Stimulated activated CD4-positive, alpha-beta T cell treated with anti-CD3 and anti-CD28 coated beads, Interleukin-15, amount 100 ng/mL, for 24 hours (primary cell): ENCODE results near the gene PRDM16.

Experiments
- DNase-seq: peaks from one replicate; pipeline ENCODE4 v3.0.0-alpha.2; 2020

PRDM16 gene

GRCh38 chr1:3056641-3057040 lies 12.4 kb upstream of the PRDM16 start:
- no peak for DNase-seq

- DNase-seq = no peak
These were observed 10.6 kb upstream of the PRDM16 start for GRCh38 chr1:3058263-3059030.

- no peak for DNase-seq
These were observed 8.9 kb upstream of the PRDM16 start for GRCh38 chr1:3060127-3060526.

- DNase-seq = no peak
These were observed 8.1 kb upstream of the PRDM16 start for GRCh38 chr1:3060601-3061551.

GRCh38 chr1:3061566-3061965 lies 7.4 kb upstream of the PRDM16 start:
- no peak for DNase-seq

GRCh38 chr1:3061981-3062615 lies 6.9 kb upstream of the PRDM16 start:
- DNase-seq = no peak

GRCh38 chr1:3062616-3063378 lies 6.2 kb upstream of the PRDM16 start:
- no peak for DNase-seq

GRCh38 chr1:3063379-3064295 lies 5.4 kb upstream of the PRDM16 start:
- no peak for DNase-seq

GRCh38 chr1:3064296-3064850 lies 4.6 kb upstream of the PRDM16 start:
- DNase-seq = no peak

- no peak for DNase-seq
These were observed 4.1 kb upstream of the PRDM16 start for GRCh38 chr1:3064901-3065300.

GRCh38 chr1:3065396-3065795 lies 3.6 kb upstream of the PRDM16 start:
- DNase-seq = no peak

GRCh38 chr1:3065797-3066196 lies 3.2 kb upstream of the PRDM16 start:
- no peak for DNase-seq

GRCh38 chr1:3066250-3066711 lies 2.7 kb upstream of the PRDM16 start:
- no peak for DNase-seq

GRCh38 chr1:3066826-3067225 lies 2.2 kb upstream of the PRDM16 start:
- DNase-seq = no peak

GRCh38 chr1:3067301-3067670 lies 1.7 kb upstream of the PRDM16 start:
- DNase-seq = no peak

GRCh38 chr1:3067671-3068563 lies 1.1 kb upstream of the PRDM16 start:
- DNase-seq = no peak

- DNase-seq = peak; percentile 19
These were observed 697 bp downstream of the PRDM16 start for GRCh38 chr1:3069491-3070308.

- DNase-seq = no peak
These were observed 1.3 kb downstream of the PRDM16 start for GRCh38 chr1:3070309-3070643.
